Measurements from ENCODE around the gene ARL11. TPM values are rescaled to one million over a fixed set of nuclear protein-coding genes. Genes with fewer than 3 reads are reported as not detected.
A peak's percentile ranks its signal among the peaks of the same experiment; 100 is the strongest.

Gene ARL11
- total RNA-seq = 0.14 TPM in 1 of 2 replicates, not detected in the other

DNA sequence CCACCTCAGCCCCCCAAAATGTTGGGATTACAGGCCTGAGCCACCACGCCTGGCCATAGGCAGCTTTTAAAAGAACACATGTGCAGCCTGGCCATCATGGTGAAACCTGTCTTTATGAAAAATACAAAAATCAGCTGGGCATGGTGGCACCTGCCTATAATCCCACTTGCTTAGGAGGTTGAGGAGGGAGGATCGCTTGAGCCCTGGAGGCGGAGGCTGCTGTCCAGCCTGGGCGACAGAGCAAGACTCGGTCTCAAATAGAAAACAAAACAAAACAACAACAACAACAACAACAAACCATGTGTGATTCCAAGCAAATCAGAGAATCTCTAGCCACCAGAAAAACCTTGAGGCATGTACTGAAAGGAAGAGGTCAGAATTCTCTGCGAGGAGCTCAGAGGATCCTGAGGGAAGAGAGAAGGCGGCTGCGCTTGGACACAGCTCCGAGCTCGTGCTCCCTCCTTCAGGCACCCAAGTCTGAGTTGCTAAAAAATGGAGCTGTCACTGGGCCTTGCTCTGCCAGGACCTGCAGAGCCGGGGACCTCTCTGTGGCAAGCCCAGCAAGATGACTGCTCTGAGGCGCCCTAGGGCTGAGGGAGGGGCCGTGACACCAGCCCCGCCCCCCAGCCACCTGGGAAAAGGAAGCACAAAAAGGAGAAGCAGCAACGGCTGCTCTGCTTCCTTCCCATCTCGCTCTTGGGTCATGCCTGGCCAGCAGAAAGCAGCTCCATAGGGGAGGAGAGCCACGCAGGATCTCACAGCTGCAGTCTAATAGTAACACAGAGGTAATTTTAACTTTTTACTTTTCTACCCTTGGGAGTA, at the start of gene ARL11:
ARL11 (plus strand) TSS at position 677 of the 822 bp plus-strand sequence. CDS start 1,941 bp downstream, outside the sequence.
- Histone ChIP-seq H3K36me3 (ENCODE audit: control insufficient read depth, insufficient read depth, low read length) (no peaks in the 10 kb centered on the region), H3K4me3 (ENCODE audit: low read depth, low read length) (no peak within 1 kb of the TSS), H3K27me3 (ENCODE audit: control insufficient read depth, insufficient read depth, low read length) (no peaks in the 10 kb centered on the region)
- no peak for DNase-seq (ENCODE audit: low read depth)
- TF ChIP-seq, protein P1, sequence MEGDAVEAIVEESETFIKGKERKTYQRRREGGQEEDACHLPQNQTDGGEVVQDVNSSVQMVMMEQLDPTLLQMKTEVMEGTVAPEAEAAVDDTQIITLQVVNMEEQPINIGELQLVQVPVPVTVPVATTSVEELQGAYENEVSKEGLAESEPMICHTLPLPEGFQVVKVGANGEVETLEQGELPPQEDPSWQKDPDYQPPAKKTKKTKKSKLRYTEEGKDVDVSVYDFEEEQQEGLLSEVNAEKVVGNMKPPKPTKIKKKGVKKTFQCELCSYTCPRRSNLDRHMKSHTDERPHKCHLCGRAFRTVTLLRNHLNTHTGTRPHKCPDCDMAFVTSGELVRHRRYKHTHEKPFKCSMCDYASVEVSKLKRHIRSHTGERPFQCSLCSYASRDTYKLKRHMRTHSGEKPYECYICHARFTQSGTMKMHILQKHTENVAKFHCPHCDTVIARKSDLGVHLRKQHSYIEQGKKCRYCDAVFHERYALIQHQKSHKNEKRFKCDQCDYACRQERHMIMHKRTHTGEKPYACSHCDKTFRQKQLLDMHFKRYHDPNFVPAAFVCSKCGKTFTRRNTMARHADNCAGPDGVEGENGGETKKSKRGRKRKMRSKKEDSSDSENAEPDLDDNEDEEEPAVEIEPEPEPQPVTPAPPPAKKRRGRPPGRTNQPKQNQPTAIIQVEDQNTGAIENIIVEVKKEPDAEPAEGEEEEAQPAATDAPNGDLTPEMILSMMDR (IDR thresholded peaks at IDR 0.05; ENCODE audit: insufficient read depth, low read length, poor library complexity, severe bottlenecking) = no peak

DNA sequence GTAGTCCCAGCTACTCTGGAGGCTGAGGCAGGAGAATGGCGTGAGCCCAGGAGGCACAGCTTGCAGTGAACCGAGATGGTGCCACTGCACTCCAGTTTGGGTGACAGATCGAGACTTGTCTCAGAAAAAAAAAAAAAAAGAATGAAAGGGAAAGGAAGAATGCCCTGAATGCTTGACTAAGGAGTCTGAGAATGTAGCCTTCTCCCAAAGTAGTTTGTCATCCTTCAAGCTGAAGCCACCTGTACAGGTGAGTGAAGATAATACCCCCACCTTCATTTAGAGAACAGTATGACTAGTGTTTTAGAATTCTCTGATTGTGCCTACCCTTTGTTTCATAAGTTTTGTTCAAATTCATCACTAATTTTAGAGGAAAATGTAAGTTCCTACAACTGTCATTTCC, 48.8 kb upstream of the ARL11 start:
- no peaks in the 10 kb centered on the region for H3K36me3 ChIP-seq (ENCODE audit: control insufficient read depth, insufficient read depth, low read length)
- DNase-seq (ENCODE audit: low read depth) = no peak
- TF ChIP-seq, protein P1 (IDR thresholded peaks at IDR 0.05; ENCODE audit: insufficient read depth, low read length, poor library complexity, severe bottlenecking) = no peak
- no peaks in the 10 kb centered on the region for H3K27me3 ChIP-seq (ENCODE audit: control insufficient read depth, insufficient read depth, low read length)
- H3K4me3 ChIP-seq (ENCODE audit: low read depth, low read length) = no peak overlapping the region

- DNase-seq (ENCODE audit: low read depth) = no peak
- no peaks in the 10 kb centered on the region for H3K36me3 ChIP-seq (ENCODE audit: control insufficient read depth, insufficient read depth, low read length)
- no peaks in the 10 kb centered on the region for H3K27me3 ChIP-seq (ENCODE audit: control insufficient read depth, insufficient read depth, low read length)
- TF ChIP-seq, protein P1 (IDR thresholded peaks at IDR 0.05; ENCODE audit: insufficient read depth, low read length, poor library complexity, severe bottlenecking) = no peak
- H3K4me3 ChIP-seq (ENCODE audit: low read depth, low read length) = no peak overlapping the region
These were observed 47.2 kb upstream of the ARL11 start for GRCh38 chr13:49580980-49581680.

DNA sequence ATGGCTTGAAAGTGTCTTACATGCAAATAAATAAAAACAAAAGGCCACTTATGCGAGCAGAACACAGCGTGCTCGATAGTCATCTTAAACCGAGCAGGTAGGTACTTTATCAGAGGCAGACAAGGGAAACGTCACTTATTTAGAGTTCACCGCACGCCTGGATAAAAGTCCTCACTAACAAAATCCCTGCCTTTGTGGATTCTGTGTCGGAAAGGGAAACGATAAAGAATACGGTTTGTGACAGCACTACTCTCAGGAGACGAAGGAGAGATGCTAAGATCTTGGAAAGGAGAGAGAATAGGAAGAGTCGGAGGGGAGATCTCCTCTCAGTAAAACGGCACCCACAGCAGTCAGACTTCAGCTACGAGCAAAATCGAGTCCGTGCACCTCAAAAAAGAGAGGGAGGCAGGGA, 43.5 kb upstream of the ARL11 start:
- Histone ChIP-seq H3K36me3 (ENCODE audit: control insufficient read depth, insufficient read depth, low read length) (no peaks in the 10 kb centered on the region), H3K4me3 (ENCODE audit: low read depth, low read length) (peak overlapping the region; percentile 78), H3K27me3 (ENCODE audit: control insufficient read depth, insufficient read depth, low read length) (no peaks in the 10 kb centered on the region)
- DNase-seq (ENCODE audit: low read depth) = no peak
- TF ChIP-seq, protein P1 (IDR thresholded peaks at IDR 0.05; ENCODE audit: insufficient read depth, low read length, poor library complexity, severe bottlenecking) = no peak

DNA sequence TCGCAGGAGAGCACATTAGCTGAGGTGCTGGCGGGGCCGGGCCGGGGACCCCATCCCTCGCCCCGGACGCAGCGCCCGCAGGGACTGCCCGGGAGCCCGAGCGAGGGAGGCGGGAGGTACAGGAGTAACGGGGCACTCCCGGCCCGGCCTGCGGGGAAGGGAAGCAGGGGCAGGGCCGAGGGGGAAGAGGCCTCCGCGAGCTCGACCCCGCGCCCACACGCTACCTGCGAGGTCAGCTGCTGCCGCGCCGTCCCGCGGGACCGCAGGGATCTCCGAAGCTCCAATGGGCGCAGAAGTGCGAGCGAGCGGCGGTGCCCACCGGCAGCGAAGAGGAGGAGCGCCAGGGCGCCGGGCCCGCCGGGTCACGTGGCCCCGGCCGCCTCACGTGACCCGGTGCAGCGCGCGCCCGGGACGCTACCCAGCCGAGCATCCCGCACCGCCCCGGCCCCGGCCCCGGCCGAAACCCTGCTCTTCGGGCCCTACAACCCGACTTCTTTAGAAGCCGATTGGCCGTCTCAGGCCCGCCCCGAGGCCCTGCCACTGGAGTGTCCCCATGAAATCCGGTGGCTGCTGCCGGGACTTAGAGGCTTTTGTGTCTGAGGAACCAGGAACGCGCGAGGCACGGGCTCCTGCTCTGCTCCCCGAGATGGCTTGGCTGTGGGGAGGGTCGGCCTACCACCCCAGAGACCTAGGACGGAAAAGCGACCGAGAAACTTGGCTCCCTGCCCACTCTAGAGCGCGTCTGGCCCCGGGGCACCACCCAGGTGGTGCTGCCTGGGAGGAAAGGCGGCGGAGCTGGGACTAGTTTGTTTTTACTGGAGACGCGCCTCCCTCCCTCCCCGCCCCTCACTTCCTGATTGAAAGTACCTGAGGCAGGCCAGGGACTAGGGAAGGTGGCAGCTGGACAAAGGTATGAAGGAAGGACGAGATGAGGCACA, 42.8 kb upstream of the ARL11 start, which contains the start of gene RCBTB1:
RCBTB1 (minus strand) TSS at position 339 of the 938 bp plus-strand sequence. CDS start 18,279 bp downstream, outside the sequence.
- no peaks in the 10 kb centered on the region for H3K36me3 ChIP-seq (ENCODE audit: control insufficient read depth, insufficient read depth, low read length)
- no peaks in the 10 kb centered on the region for H3K27me3 ChIP-seq (ENCODE audit: control insufficient read depth, insufficient read depth, low read length)
- peak within 1 kb of the TSS; percentile 78 for H3K4me3 ChIP-seq (ENCODE audit: low read depth, low read length)
- TF ChIP-seq, protein P1 (IDR thresholded peaks at IDR 0.05; ENCODE audit: insufficient read depth, low read length, poor library complexity, severe bottlenecking) = no peak
- no peak for DNase-seq (ENCODE audit: low read depth)

All from kidney epithelial cell (primary cell).